Smooth muscle cell (in vitro differentiated cells): ENCODE results near the gene GCLM. TPM values are rescaled to one million over a fixed set of nuclear protein-coding genes. Genes with fewer than 3 reads are reported as not detected.

Experiments used
- DNase-seq: peaks from one replicate; lab custom pipeline; 2025; ENCODE audit not compliant: unreplicated experiment; lab: John Stamatoyannopoulos, UW
- H2AFZ ChIP-seq: fragments of 200-600 bp; sonication (generic); 2 replicates; pipeline ENCODE4 v1.6.0; 2016; ENCODE audit warnings: antibody characterized with exemption, low read depth, mild to moderate bottlenecking
- H3F3A ChIP-seq: fragments of 200-600 bp; sonication (generic); 2 replicates; pipeline ENCODE4 v1.6.0; 2017; ENCODE audit warnings: antibody characterized with exemption, low read depth
- H3K27ac ChIP-seq: fragments of 200-600 bp; sonication (generic); 2 replicates; pipeline ENCODE4 v1.5.1; 2016; ENCODE audit warnings: low read depth, mild to moderate bottlenecking
- H3K27me3 ChIP-seq: fragments of 200-600 bp; sonication (generic); 2 replicates; pipeline ENCODE4 v1.6.1; 2016; ENCODE audit warnings: low read depth, mild to moderate bottlenecking
- H3K36me3 ChIP-seq: fragments of 200-600 bp; sonication (generic); 2 replicates; pipeline ENCODE4 v1.5.1; 2016; ENCODE audit warnings: low read depth
- H3K4me1 ChIP-seq: fragments of 200-600 bp; sonication (generic); 2 replicates; pipeline ENCODE4 v1.5.1; 2016; ENCODE audit warnings: low read depth
- H3K4me2 ChIP-seq: fragments of 200-600 bp; sonication (generic); 2 replicates; pipeline ENCODE4 v1.6.0; 2016; ENCODE audit warnings: mild to moderate bottlenecking
- H3K4me3 ChIP-seq: fragments of 200-600 bp; sonication (generic); 2 replicates; pipeline ENCODE4 v1.5.1; 2016; ENCODE audit warnings: mild to moderate bottlenecking
- H3K79me2 ChIP-seq: fragments of 200-600 bp; sonication (generic); 2 replicates; pipeline ENCODE4 v1.6.0; 2016; ENCODE audit warnings: low read depth, mild to moderate bottlenecking
- H3K9ac ChIP-seq: fragments of 200-600 bp; sonication (generic); 2 replicates; pipeline ENCODE4 v1.6.0; 2016; ENCODE audit warnings: low read depth
- H3K9me3 ChIP-seq: fragments of 200-600 bp; sonication (generic); replicated peaks from 2 replicates; pipeline ENCODE4 v1.5.1; 2016; ENCODE audit warnings: low read depth
- H4K20me1 ChIP-seq: fragments of 200-600 bp; sonication (generic); 2 replicates; pipeline ENCODE4 v1.6.0; 2016; ENCODE audit warnings: low read depth
- CTCF ChIP-seq: fragments of 200-600 bp; sonication (generic); IDR thresholded peaks from 2 replicates; pipeline ENCODE4 v1.5.1; 2017; ENCODE audit warnings: borderline replicate concordance, mild to moderate bottlenecking, antibody characterized with exemption; ENCODE audit not compliant: insufficient read depth, poor library complexity, severe bottlenecking
- WGBS: methylation state at CpG from one replicate; pipeline ENCODE4 v1.1.7; 2016; ENCODE audit warnings: low lambda C conversion rate; 5-methylcytosine and 5-hydroxymethylcytosine counted together
- polyA plus RNA-seq: library from polyadenylated mRNA; unstranded; fragments of >200 nt; fragmentation: Nextera tagmentation; extraction: Ambion mirVana; gene quantifications from 2 replicates; pipeline ENCODE4 v1.2.1, GENCODE V29; 2016
- total RNA-seq: library from RNA; depleted of rRNA; stranded (reverse); fragments of >200 nt; gene quantifications from 2 replicates; pipeline ENCODE4 v1.2.3, GENCODE V29; 2014

The GCLM gene
- total RNA-seq: 9.7 and 14.7 TPM in 2 replicates
- polyA plus RNA-seq: 15.9 and 19.7 TPM in 2 replicates

DNA sequence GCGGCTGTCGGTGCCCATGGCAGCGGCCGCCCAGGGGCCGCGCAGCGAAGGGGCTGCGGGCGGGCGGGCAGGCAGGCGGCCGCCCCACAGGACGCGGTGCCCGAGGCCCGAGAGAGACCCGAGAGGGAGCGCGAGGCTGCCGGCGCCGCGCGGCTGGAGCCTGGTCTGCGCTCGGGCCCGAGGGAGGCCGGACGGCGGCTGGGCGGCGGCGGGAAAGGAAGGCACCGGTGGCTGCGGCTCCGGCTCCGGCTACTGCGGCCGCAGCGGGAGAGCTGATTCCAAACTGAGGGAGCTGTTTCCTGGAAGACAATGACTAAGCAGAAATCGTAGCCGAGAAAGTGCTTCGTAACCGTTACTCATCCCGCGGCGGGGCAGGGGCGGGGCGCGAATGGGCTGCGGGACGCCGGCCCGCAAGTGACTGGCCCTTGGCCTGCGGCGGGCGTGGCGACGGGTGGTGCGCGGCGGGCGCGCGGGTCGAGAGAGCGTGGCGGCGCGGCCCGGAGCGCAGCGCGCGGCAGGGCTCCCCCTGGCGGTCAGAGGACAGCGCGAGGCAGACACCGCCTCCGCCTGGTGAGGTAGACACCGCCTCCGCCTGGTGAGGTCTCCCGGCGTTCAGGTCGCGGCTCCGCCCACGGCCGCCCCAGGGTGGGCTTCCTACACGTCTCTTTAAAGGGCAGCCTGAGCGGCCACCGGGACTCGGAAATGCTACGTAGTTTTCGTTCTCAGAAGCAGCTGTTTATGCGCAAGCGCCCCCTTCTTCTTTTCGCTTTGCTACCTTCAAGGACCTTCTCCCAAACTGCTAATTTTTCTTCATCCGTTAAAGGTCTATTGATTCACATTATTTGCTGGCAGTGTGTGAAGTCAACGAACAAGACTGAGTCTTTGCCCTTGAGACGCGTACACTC, at the start of gene GCLM:
Gene GCLM (minus strand): TSS at position 285 of the 905 bp plus-strand sequence. CDS start 267 bp downstream, at position 18.
- H3K4me1 ChIP-seq: peaks cover 11% of the 10 kb centered on the region
- H2AFZ ChIP-seq: peak within 1 kb of the TSS; percentile 86
- TF ChIP-seq CTCF: peak; percentile 75
- H4K20me1 ChIP-seq: peaks cover 7% of the 10 kb centered on the region
- peak within 1 kb of the TSS; percentile 45 for H3K27ac ChIP-seq
- 1% methylated on average over 97 of the region's 102 CpGs for WGBS
- peak; percentile 84 for DNase-seq
- no peaks in the 10 kb centered on the region for H3K36me3 ChIP-seq
- no peaks in the 10 kb centered on the region for H3K9me3 ChIP-seq
- peak within 1 kb of the TSS; percentile 73 for H3K9ac ChIP-seq
- peaks cover 44% of the 10 kb centered on the region for H3K79me2 ChIP-seq
- peak within 1 kb of the TSS; percentile 83 for H3K4me3 ChIP-seq
- peaks cover 14% of the 10 kb centered on the region for H3F3A ChIP-seq
- H3K27me3 ChIP-seq: no peaks in the 10 kb centered on the region
- H3K4me2 ChIP-seq: peak within 1 kb of the TSS; percentile 93

- H3K9me3 ChIP-seq: no peaks in the 10 kb centered on the region
- H3K9ac ChIP-seq: no peak overlapping the region
- no peak overlapping the region for H3K4me2 ChIP-seq
- DNase-seq: no peak
- TF ChIP-seq CTCF: no peak
- H4K20me1 ChIP-seq: no peaks in the 10 kb centered on the region
- WGBS: 75% methylated on average over 1 of the region's 1 CpG
- H3K27me3 ChIP-seq: no peaks in the 10 kb centered on the region
- H3K4me1 ChIP-seq: no peaks in the 10 kb centered on the region
- H3K79me2 ChIP-seq: no peaks in the 10 kb centered on the region
- no peak overlapping the region for H3K27ac ChIP-seq
- no peak overlapping the region for H2AFZ ChIP-seq
- H3F3A ChIP-seq: peaks cover 5% of the 10 kb centered on the region
- H3K4me3 ChIP-seq: no peak overlapping the region
- no peaks in the 10 kb centered on the region for H3K36me3 ChIP-seq
Measured at GRCh38 chr1:93958726-93959100, 49.5 kb upstream of the GCLM start.

GRCh38 chr1:93958032-93958725, 48.9 kb upstream of the GCLM start:
- no peaks in the 10 kb centered on the region for H3K9me3 ChIP-seq
- no peak overlapping the region for H3K4me3 ChIP-seq
- no peaks in the 10 kb centered on the region for H3K27me3 ChIP-seq
- no peak overlapping the region for H2AFZ ChIP-seq
- no peaks in the 10 kb centered on the region for H4K20me1 ChIP-seq
- H3K79me2 ChIP-seq: no peaks in the 10 kb centered on the region
- no peaks in the 10 kb centered on the region for H3K4me1 ChIP-seq
- no peak overlapping the region for H3K9ac ChIP-seq
- no peak overlapping the region for H3K4me2 ChIP-seq
- no peak overlapping the region for H3K27ac ChIP-seq
- no peak for DNase-seq
- no peaks in the 10 kb centered on the region for H3K36me3 ChIP-seq
- H3F3A ChIP-seq: peaks cover 5% of the 10 kb centered on the region
- 95% methylated on average over 1 of the region's 1 CpG for WGBS
- no peak for TF ChIP-seq CTCF
